Measurements from ENCODE around the gene GRM8. TPM values are rescaled to one million over a fixed set of nuclear protein-coding genes. Genes with fewer than 3 reads are reported as not detected.

The GRM8 gene
- total and polyA plus RNA-seq, 7 donors: 0.08 TPM; not detected in 6

DNA sequence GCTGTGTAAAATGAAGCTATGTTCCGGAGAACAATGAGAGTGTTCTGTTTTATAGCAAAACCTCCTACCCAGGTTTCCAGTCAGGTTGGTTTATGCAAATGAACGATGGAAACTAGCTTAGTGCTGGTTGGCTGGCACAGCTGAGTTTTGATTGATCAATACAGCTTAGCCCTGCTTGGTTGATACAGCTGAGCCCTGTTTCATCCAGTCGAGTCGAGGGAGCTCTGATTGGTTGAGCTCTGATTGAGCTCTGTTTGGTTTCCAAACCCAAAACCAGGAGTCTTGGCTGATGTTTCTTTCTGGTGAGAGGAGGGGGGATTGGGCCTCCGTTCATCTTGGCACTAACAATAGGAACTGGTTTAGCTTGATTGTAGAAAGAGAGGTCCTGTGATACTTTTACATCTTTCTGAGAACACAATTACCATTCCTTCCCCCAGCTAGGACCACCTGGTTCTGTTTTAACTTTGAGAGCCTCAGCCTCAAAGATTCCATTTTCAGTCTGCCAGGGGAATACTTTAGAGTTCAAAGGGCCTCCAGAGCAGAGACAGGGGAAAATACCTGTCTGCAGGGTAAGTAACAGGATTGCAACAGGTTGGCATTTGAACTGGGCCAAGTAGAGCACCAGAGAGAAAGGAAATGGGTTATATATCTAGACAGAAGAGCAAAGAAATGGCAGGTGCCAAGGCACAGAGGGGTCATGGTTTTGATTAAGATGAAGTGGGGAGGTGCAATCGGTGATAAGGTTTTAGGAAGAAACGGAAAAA lies 210.9 kb downstream of the GRM8 start:
- ATAC-seq: no peak
- 74 to 83% (median 78%) methylated on average over 7 of the region's 7 CpGs for WGBS, 3 donors
- Histone ChIP-seq H3K4me3 (no peak overlapping the region), H3K9me3 (no peaks in the 10 kb centered on the region), H3K27me3 (ENCODE audit: insufficient read depth in 3 of 3, low read length in 2 of 3) (peaks cover 0 to 2% (median 2%) of the 10 kb centered on the region in 3 donors), H3K36me3 (ENCODE audit: insufficient read depth in 1 of 2, low read depth in 1 of 2) (no peaks in the 10 kb centered on the region), H3K27ac (no peak overlapping the region), H3K4me1 (no peaks in the 10 kb centered on the region)
- intact Hi-C loops (cut with DNase I): no loop called here
- DNase-seq: no peak
- TF ChIP-seq, protein P1, sequence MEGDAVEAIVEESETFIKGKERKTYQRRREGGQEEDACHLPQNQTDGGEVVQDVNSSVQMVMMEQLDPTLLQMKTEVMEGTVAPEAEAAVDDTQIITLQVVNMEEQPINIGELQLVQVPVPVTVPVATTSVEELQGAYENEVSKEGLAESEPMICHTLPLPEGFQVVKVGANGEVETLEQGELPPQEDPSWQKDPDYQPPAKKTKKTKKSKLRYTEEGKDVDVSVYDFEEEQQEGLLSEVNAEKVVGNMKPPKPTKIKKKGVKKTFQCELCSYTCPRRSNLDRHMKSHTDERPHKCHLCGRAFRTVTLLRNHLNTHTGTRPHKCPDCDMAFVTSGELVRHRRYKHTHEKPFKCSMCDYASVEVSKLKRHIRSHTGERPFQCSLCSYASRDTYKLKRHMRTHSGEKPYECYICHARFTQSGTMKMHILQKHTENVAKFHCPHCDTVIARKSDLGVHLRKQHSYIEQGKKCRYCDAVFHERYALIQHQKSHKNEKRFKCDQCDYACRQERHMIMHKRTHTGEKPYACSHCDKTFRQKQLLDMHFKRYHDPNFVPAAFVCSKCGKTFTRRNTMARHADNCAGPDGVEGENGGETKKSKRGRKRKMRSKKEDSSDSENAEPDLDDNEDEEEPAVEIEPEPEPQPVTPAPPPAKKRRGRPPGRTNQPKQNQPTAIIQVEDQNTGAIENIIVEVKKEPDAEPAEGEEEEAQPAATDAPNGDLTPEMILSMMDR (IDR thresholded peaks at IDR 0.05): no peak

DNA sequence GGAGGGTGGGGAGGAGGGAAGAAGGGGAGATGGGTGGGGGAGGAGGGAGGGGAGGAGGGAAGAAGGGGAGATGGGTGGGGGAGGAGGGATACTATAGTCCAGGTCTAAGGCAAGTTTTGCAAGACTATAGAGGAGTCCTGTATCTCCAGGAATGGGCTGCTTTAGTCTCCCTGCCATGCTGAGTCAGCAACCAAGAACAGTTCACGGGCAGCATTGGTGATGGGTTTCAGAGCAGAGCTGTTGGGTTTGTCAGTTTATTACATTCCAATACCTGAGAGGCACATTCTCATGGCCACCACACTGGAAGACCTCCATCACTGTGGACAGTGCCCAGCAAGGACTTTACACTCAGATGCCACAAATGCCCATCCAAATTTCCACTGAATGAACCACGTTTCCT lies 212.7 kb downstream of the GRM8 start:
- ATAC-seq (no peak), DNase-seq (no peak)
- no peaks in the 10 kb centered on the region for H3K4me1 ChIP-seq
- no peak overlapping the region for H3K27ac ChIP-seq
- H3K36me3 ChIP-seq (ENCODE audit: insufficient read depth in 1 of 2, low read depth in 1 of 2): no peaks in the 10 kb centered on the region
- WGBS, 3 donors: 74 to 76% (median 76%) methylated on average over 2 of the region's 2 CpGs
- intact Hi-C loops (cut with DNase I): no loop called here
- TF ChIP-seq, protein P1 (IDR thresholded peaks at IDR 0.05): no peak
- H3K9me3 ChIP-seq: no peaks in the 10 kb centered on the region
- H3K4me3 ChIP-seq: no peak overlapping the region
- H3K27me3 ChIP-seq (ENCODE audit: insufficient read depth in 3 of 3, low read length in 2 of 3): peaks cover 0 to 2% (median 2%) of the 10 kb centered on the region in 3 donors

DNA sequence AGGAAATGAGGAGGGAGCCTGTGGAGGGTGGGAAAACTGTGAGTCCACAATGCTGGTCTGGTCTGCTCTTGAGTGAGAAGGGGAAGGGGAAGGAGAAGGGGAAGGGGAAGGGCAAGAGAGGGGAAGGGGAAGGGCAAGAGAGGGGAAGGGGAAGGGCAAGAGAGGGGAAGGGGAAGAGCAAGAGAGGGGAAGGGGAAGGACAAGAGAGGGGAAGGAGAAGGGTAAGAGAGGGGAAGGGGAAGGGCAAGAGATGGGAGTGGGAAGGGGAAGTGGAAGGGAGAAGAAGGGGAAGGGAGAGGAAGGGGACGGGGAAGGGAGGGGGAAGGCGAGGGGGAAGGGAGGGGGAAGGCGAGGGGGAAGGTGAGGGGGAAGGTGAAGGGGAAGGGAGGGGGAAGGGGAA lies 213.2 kb downstream of the GRM8 start:
- Histone ChIP-seq H3K27me3 (ENCODE audit: insufficient read depth in 3 of 3, low read length in 2 of 3) (peaks cover 0 to 2% (median under 1%) of the 10 kb centered on the region in 3 donors), H3K27ac (no peak overlapping the region), H3K4me1 (no peaks in the 10 kb centered on the region), H3K36me3 (ENCODE audit: insufficient read depth in 1 of 2, low read depth in 1 of 2) (no peaks in the 10 kb centered on the region), H3K4me3 (no peak overlapping the region), H3K9me3 (no peaks in the 10 kb centered on the region)
- DNase-seq: no peak
- WGBS, 3 donors: 91% methylated on average over 2 of the region's 3 CpGs; no CpG with 5 or more reads in 2 of the 3 donors
- no peak for ATAC-seq
- intact Hi-C loops (cut with DNase I): no loop called here
- TF ChIP-seq, protein P1 (IDR thresholded peaks at IDR 0.05): no peak

DNA sequence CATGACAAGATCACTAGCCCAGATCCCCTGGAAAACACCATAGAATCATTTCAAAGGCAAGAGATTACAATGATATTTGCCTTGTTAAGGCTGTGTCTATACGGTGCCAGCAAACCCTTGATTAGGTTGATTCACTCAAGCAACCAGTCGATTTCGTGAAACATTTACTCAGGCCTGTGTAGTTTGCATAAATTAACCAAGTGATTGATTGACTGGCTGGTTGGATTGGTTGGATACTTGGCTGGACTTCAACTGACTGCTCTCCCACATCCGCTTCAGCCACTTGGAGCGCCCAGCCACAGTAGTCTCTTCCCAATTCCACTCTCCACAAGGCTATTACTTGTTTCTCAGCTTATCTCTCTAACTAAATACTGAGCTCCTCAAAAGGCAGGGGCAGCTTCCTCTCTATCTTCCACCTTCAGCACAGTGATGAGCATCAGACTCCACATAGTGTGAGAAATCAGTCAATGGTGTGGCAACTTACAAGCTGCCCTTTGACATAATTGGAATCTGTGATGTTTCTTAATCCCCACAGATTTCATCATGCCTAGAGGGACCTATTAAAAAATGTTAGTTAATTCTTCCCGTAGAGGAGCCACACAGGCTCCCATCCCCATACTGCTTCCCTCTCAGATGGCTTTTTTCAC lies 217.4 kb downstream of the GRM8 start:
- no peaks in the 10 kb centered on the region for H3K4me1 ChIP-seq
- WGBS, 3 donors: 72 to 78% (median 74%) methylated on average over 6 of the region's 6 CpGs
- H3K9me3 ChIP-seq: no peaks in the 10 kb centered on the region
- TF ChIP-seq, protein P1 (IDR thresholded peaks at IDR 0.05): no peak
- no peaks in the 10 kb centered on the region for H3K36me3 ChIP-seq (ENCODE audit: insufficient read depth in 1 of 2, low read depth in 1 of 2)
- H3K4me3 ChIP-seq: no peak overlapping the region
- DNase-seq (no peak), ATAC-seq (no peak)
- no peak overlapping the region for H3K27ac ChIP-seq
- intact Hi-C loops (cut with DNase I): no loop called here
- peaks cover 0 to 2% (median 0%) of the 10 kb centered on the region in 3 donors for H3K27me3 ChIP-seq (ENCODE audit: insufficient read depth in 3 of 3, low read length in 2 of 3)
